Body of pancreas (tissue), 4 donors: ENCODE data around the gene RTBDN.

Experiments
- CTCF ChIP-seq, 7 experiments: fragments of 450-650 bp in 4 of 7; fragments of 200-600 bp in 3 of 7; sonication (generic) in 3 of 7; IDR thresholded peaks; one replicate each; pipeline ENCODE4 v1.5.1; 2016 to 2019; ENCODE audit warnings: antibody characterized with exemption in 7 of 7
- POLR2A ChIP-seq, 3 donors: fragments of 450-650 bp; IDR thresholded peaks; one replicate each; pipeline ENCODE4 v1.6.1; 2016; ENCODE audit warnings: antibody characterized with exemption in 3 of 3, mild to moderate bottlenecking in 2 of 3

GRCh38 chr19:12782174-12782423 lies 52.3 kb downstream of the RTBDN start:
- TF ChIP-seq CTCF (IDR thresholded peaks at IDR 0.05): no peak
- no peak for TF ChIP-seq POLR2A (IDR thresholded peaks at IDR 0.05)
